Posterior cingulate gyrus (tissue), 11 donors: Measurements from ENCODE around the gene NETO2.
"Not testable (repeated sequence)": the region's sequence is repeated elsewhere in the genome, so short reads cannot be mapped to it uniquely, and the experiment has no call there.

Experiments used
- DNase-seq, 10 donors: peaks; one replicate each; pipeline versions ENCODE4 v3.0.0 to v3.0.0-alpha.2; 2020 to 2021; ENCODE audit warnings: mixed read lengths in 3 of 10
- intact Hi-C: fragments of 100-400 bp; cut with DNase I; formaldehyde crosslinking; loops from one replicate; pipeline ENCODE4 v1.15.1; 2023

Gene NETO2

GRCh38 chr16:47136099-47136842 is 7.5 kb downstream of the NETO2 start:
- DNase-seq: no peak
- intact Hi-C loops: no loop called here

GRCh38 chr16:47134550-47134949 is 9.2 kb downstream of the NETO2 start:
- no peak for DNase-seq
- intact Hi-C loops: no loop called here

GRCh38 chr16:47132308-47132707 is 11.4 kb downstream of the NETO2 start:
- no peak for DNase-seq
- intact Hi-C loops: no loop called here

GRCh38 chr16:47129755-47130435 is 13.8 kb downstream of the NETO2 start:
- intact Hi-C loops: no loop called here
- DNase-seq: no peak

- no peak for DNase-seq
- intact Hi-C loops: no loop called here
Observed at GRCh38 chr16:47127541-47127940, 16.2 kb downstream of the NETO2 start.

- no peak for DNase-seq
- intact Hi-C loops: no loop called here
Observed at GRCh38 chr16:47125757-47126156, 18.0 kb downstream of the NETO2 start.

- intact Hi-C loops: no loop called here
Observed at GRCh38 chr16:47113130-47113529, 30.6 kb downstream of the NETO2 start.

GRCh38 chr16:47110939-47111338 is 32.8 kb downstream of the NETO2 start:
- intact Hi-C loops: no loop called here
- DNase-seq: no peak

More at GRCh38 chr16:47113130-47113529, 30.6 kb downstream of the NETO2 start:
- DNase-seq: no peak

GRCh38 chr16:47109361-47109760 is 34.4 kb downstream of the NETO2 start:
- intact Hi-C loops: no loop called here

GRCh38 chr16:47102921-47103320 is 40.8 kb downstream of the NETO2 start:
- intact Hi-C loops, DNase-seq: not testable (repeated sequence)

More at GRCh38 chr16:47109361-47109760, 34.4 kb downstream of the NETO2 start:
- DNase-seq: no peak

GRCh38 chr16:47097154-47097553 is 46.6 kb downstream of the NETO2 start:
- intact Hi-C loops, DNase-seq: not testable (repeated sequence)

GRCh38 chr16:47096297-47096696 is 47.4 kb downstream of the NETO2 start:
- DNase-seq: no peak
- intact Hi-C loops: no loop called here

- no peak for DNase-seq
- intact Hi-C loops: no loop called here
Observed at GRCh38 chr16:47084198-47084597, 59.5 kb downstream of the NETO2 start.

- DNase-seq: no peak
- intact Hi-C loops: no loop called here
Observed at GRCh38 chr16:47082099-47082865, 61.5 kb downstream of the NETO2 start.

GRCh38 chr16:47081115-47081514 is 62.6 kb downstream of the NETO2 start:
- DNase-seq: no peak
- intact Hi-C loops: no loop called here

GRCh38 chr16:47079860-47080259 is 63.9 kb downstream of the NETO2 start:
- intact Hi-C loops: no loop called here
- DNase-seq: no peak

- DNase-seq: peak in 1 of 10 donors; percentile 22
- intact Hi-C loops: no loop called here
Observed at GRCh38 chr16:47073223-47074155, 70.3 kb downstream of the NETO2 start.

GRCh38 chr16:47072158-47072557 is 71.6 kb downstream of the NETO2 start:
- DNase-seq: no peak
- intact Hi-C loops: no loop called here

GRCh38 chr16:47069841-47070584 is 73.7 kb downstream of the NETO2 start:
- intact Hi-C loops: no loop called here
- DNase-seq: peak in 1 of 10 donors; percentile 81
